K562 (cell line): ENCODE data around the gene INSIG1. TPM values are rescaled to one million over a fixed set of nuclear protein-coding genes. Genes with fewer than 3 reads are reported as not detected.

Experiments
- AFF1 ChIP-seq, 2 experiments: fragments of 450-650 bp; IDR thresholded peaks; 2 replicates each; pipeline ENCODE4 v1.6.1; 2018; ENCODE audit warnings: mild to moderate bottlenecking in 2 of 2, low read depth in 1 of 2; ENCODE audit not compliant: partially characterized antibody in 2 of 2
- ARID4B ChIP-seq: sonication (generic); formaldehyde crosslinking; IDR thresholded peaks from 2 replicates; pipeline ENCODE4 v1.8.0; 2022; ENCODE audit warnings: mild to moderate bottlenecking, missing genetic modification reagents
- CBX8 ChIP-seq: fragments of 200-600 bp; sonication (generic); IDR thresholded peaks from 2 replicates; pipeline ENCODE4 v1.6.1; 2012; ENCODE audit warnings: borderline replicate concordance, mixed run types, low read depth, mild to moderate bottlenecking, moderate library complexity, mixed read lengths, low read length, control low read depth, inconsistent platforms; ENCODE audit not compliant: poor library complexity, severe bottlenecking; ENCODE audit errors: extremely low read depth
- GMEB1 ChIP-seq: fragments of 250-450 bp; sonication (Bioruptor Pico); IDR thresholded peaks from 2 replicates; pipeline ENCODE4 v1.4.0; 2020; ENCODE audit warnings: mild to moderate bottlenecking
- PRDM10 ChIP-seq: fragments of 450-650 bp; IDR thresholded peaks from 2 replicates; pipeline ENCODE4 v1.6.1; 2018; ENCODE audit not compliant: partially characterized antibody
- SUPT5H ChIP-seq: fragments of 450-650 bp; IDR thresholded peaks from 2 replicates; pipeline ENCODE4 v1.6.1; 2016
- ZNF436 ChIP-seq: fragments of 250-450, 450-650 bp; sonication (Bioruptor Pico); formaldehyde crosslinking; IDR thresholded peaks from 2 replicates; pipeline ENCODE4 v1.7.0; 2020; ENCODE audit warnings: mild to moderate bottlenecking
- ZNF766 ChIP-seq: fragments of 200-800 bp; sonication (Bioruptor generic); conservative IDR thresholded peaks from 2 replicates; pipeline ENCODE4 v1.6.1; 2016; ENCODE audit warnings: missing genetic modification characterization, missing compliant biosample characterization
- polyA plus RNA-seq, 8 experiments: library from polyadenylated mRNA; depleted of rRNA in 4 of 8; stranded (reverse) in 5 of 8; unstranded in 3 of 8; fragments of >200 nt; fragmentation: Nextera tagmentation in 2 of 8; fragmentation: Illumina TruSeq in 1 of 8; extraction: Ambion mirVana in 2 of 8; extraction: Trizol in 1 of 8; gene quantifications; 2 replicates each; pipeline versions ENCODE4 v1.2.1 to v1.2.3, GENCODE V29; 2011 to 2014; ENCODE audit warnings: inconsistent platforms in 1 of 8, missing spikeins in 1 of 8
- total RNA-seq, 7 experiments: library from RNA; depleted of rRNA in 6 of 7; stranded (reverse); fragments of >200 nt in 6 of 7; fragmentation: Illumina TruSeq in 2 of 7; extraction: Trizol in 2 of 7; gene quantifications; 2 replicates each; pipeline versions ENCODE4 v1.2.1 to v1.2.3, GENCODE V29; 2011 to 2021; ENCODE audit warnings: low replicate concordance in 1 of 7

INSIG1 gene
- total and polyA plus RNA-seq, 9 of the 15 experiments (the other 6 are each of a cell fraction or from before 2014, with no cell fraction given), result 57.1 to 787 (median 238) TPM

- TF ChIP-seq PRDM10, result no peak
- no peak for TF ChIP-seq AFF1 (IDR thresholded peaks at IDR 0.05; ENCODE audit: low read depth in 1 of 2, partially characterized antibody in 2 of 2)
- TF ChIP-seq ZNF766 (CRISPR knock-in tag), result no peak
- TF ChIP-seq ZNF436 (CRISPR knock-in tag), result no peak
- 0 out of 2 replicates have a peak, but pooled peaks have one; percentile 3 for TF ChIP-seq SUPT5H
- no peak for TF ChIP-seq CBX8
- no peak; the same call in 1 of the 2 replicates for TF ChIP-seq ARID4B (CRISPR knock-in tag)
- TF ChIP-seq GMEB1 (CRISPR knock-in tag), result no peak
These were observed 1.3 kb downstream of the INSIG1 start (continued) for GRCh38 chr7:155298834-155299534.
